ENCODE results near the gene DZIP1.

DNA sequence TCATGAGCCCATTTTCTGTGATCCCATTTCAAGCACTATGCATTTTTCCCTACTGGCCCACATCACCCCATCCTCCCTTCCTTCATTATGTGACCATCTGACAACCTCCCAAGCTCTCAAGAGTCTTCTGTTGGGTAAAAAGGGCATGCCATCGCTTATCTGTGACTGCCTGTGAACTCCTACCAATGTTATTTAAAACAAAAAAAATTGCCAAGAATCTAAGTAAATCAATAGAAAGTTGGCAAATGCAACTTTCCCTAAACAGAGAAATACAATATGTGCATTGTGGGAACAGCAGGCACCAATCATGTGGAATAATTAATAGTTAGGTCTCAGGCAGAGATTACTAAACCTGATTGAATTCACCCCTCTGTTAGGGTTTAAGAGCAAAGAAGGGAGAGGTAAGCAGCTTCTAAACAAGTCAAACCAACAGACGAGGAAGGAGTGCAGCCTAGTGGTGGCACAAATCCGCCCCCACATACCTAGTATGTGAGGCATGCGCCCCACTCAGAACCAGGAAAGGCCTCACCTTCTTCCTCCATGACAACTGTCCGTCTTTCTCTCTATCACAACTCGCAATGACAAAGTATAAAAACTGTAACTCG, 29.8 kb downstream of the DZIP1 start:
- TF ChIP-seq, protein P1, sequence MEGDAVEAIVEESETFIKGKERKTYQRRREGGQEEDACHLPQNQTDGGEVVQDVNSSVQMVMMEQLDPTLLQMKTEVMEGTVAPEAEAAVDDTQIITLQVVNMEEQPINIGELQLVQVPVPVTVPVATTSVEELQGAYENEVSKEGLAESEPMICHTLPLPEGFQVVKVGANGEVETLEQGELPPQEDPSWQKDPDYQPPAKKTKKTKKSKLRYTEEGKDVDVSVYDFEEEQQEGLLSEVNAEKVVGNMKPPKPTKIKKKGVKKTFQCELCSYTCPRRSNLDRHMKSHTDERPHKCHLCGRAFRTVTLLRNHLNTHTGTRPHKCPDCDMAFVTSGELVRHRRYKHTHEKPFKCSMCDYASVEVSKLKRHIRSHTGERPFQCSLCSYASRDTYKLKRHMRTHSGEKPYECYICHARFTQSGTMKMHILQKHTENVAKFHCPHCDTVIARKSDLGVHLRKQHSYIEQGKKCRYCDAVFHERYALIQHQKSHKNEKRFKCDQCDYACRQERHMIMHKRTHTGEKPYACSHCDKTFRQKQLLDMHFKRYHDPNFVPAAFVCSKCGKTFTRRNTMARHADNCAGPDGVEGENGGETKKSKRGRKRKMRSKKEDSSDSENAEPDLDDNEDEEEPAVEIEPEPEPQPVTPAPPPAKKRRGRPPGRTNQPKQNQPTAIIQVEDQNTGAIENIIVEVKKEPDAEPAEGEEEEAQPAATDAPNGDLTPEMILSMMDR (IDR thresholded peaks at IDR 0.05; ENCODE audit: low read length) = no peak
- TF ChIP-seq EZH2 (IDR thresholded peaks at IDR 0.05; ENCODE audit: borderline replicate concordance, low read length) = no peak
